Left forelimb (tissue), 1 donor: ENCODE measurements around the gene KCTD4.

ENCODE experiments used
- DNase-seq: peaks from one replicate; pipeline ENCODE4 v3.0.0-alpha.2; 2018; ENCODE audit warnings: low spot score

The KCTD4 gene

GRCh38 chr13:45178349-45179162, 22.3 kb downstream of the KCTD4 start:
- no peak for DNase-seq

- no peak for DNase-seq
These were observed 26.4 kb downstream of the KCTD4 start for GRCh38 chr13:45174478-45174877.

- DNase-seq: no peak
These were observed 32.3 kb downstream of the KCTD4 start for GRCh38 chr13:45168555-45168930.

GRCh38 chr13:45167611-45168554, 33.0 kb downstream of the KCTD4 start:
- DNase-seq: no peak

GRCh38 chr13:45166858-45167257, 34.0 kb downstream of the KCTD4 start:
- no peak for DNase-seq

- DNase-seq: no peak
These were observed 38.0 kb downstream of the KCTD4 start for GRCh38 chr13:45162821-45163220.

GRCh38 chr13:45162194-45162593, 38.7 kb downstream of the KCTD4 start:
- DNase-seq: no peak

- DNase-seq: no peak
These were observed 44.1 kb downstream of the KCTD4 start for GRCh38 chr13:45156565-45157361.

- no peak for DNase-seq
These were observed 50.9 kb downstream of the KCTD4 start for GRCh38 chr13:45149964-45150363.

- DNase-seq: no peak
These were observed 57.5 kb downstream of the KCTD4 start for GRCh38 chr13:45143346-45143751.
